RWPE2 (cell line): ENCODE measurements around the gene C1QTNF8.

Source experiments
- ATAC-seq: fragments of 200-7000 bp; cut with Tn5 transposase; 3 replicates; pipeline ENCODE4 v1.9.1; 2021; ENCODE audit warnings: low read depth
- DNase-seq: peaks from one replicate; pipeline ENCODE4 v3.0.0-alpha.2; 2020; ENCODE audit warnings: low spot score
- H3K27ac ChIP-seq: fragments of 450-650 bp; 2 replicates; pipeline ENCODE4 v1.5.1; 2017; ENCODE audit warnings: mild to moderate bottlenecking; ENCODE audit not compliant: poor library complexity, severe bottlenecking
- H3K27me3 ChIP-seq: fragments of 250-450 bp; sonication (Bioruptor Pico); 2 replicates; pipeline ENCODE4 v1.5.1; 2021; ENCODE audit warnings: mild to moderate bottlenecking, moderate library complexity; ENCODE audit not compliant: insufficient read depth, poor library complexity, severe bottlenecking
- H3K36me3 ChIP-seq: fragments of 250-450 bp; sonication (Bioruptor Pico); 2 replicates; pipeline ENCODE4 v1.5.1; 2020; ENCODE audit warnings: low read depth, mild to moderate bottlenecking, moderate library complexity
- H3K4me1 ChIP-seq: fragments of 250-450 bp; sonication (Bioruptor Pico); 2 replicates; pipeline ENCODE4 v1.5.1; 2021; ENCODE audit warnings: mild to moderate bottlenecking, moderate library complexity; ENCODE audit not compliant: insufficient read depth, poor library complexity, severe bottlenecking
- H3K4me3 ChIP-seq: fragments of 250-450 bp; sonication (Bioruptor Pico); 2 replicates; pipeline ENCODE4 v1.5.1; 2021; ENCODE audit warnings: mild to moderate bottlenecking, moderate library complexity; ENCODE audit not compliant: severe bottlenecking
- H3K9me3 ChIP-seq: fragments of 250-450 bp; sonication (Bioruptor Pico); 2 replicates; pipeline ENCODE4 v1.5.1; 2021; ENCODE audit warnings: mild to moderate bottlenecking, moderate library complexity; ENCODE audit not compliant: severe bottlenecking
- CTCF ChIP-seq: fragments of 450-650 bp; IDR thresholded peaks from one replicate; pipeline ENCODE4 v1.5.1; 2017; ENCODE audit warnings: mild to moderate bottlenecking, moderate library complexity; ENCODE audit not compliant: poor library complexity, severe bottlenecking

C1QTNF8 gene

GRCh38 chr16:1124291-1124690, 28.2 kb upstream of the C1QTNF8 start:
- no peak for TF ChIP-seq CTCF

GRCh38 chr16:1123525-1124230, 27.6 kb upstream of the C1QTNF8 start:
- ATAC-seq (no peak), DNase-seq (no peak)
- peaks cover 8% of the 10 kb centered on the region for H3K27me3 ChIP-seq
- H3K4me3 ChIP-seq, result no peak overlapping the region
- H3K27ac ChIP-seq, result no peak overlapping the region
- H3K36me3 ChIP-seq, result no peaks in the 10 kb centered on the region
- no peaks in the 10 kb centered on the region for H3K4me1 ChIP-seq
- H3K9me3 ChIP-seq, result no peaks in the 10 kb centered on the region
- TF ChIP-seq CTCF, result no peak

More at GRCh38 chr16:1124291-1124690, 28.2 kb upstream of the C1QTNF8 start:
- Histone ChIP-seq H3K36me3 (no peaks in the 10 kb centered on the region), H3K27ac (no peak overlapping the region), H3K4me3 (no peak overlapping the region), H3K27me3 (peaks cover 8% of the 10 kb centered on the region), H3K9me3 (no peaks in the 10 kb centered on the region), H3K4me1 (no peaks in the 10 kb centered on the region)
- DNase-seq, result no peak
- no peak for ATAC-seq

GRCh38 chr16:1122398-1122765, 26.3 kb upstream of the C1QTNF8 start:
- TF ChIP-seq CTCF, result no peak
- Histone ChIP-seq H3K9me3 (no peaks in the 10 kb centered on the region), H3K27me3 (peaks cover 8% of the 10 kb centered on the region), H3K36me3 (no peaks in the 10 kb centered on the region), H3K4me1 (no peaks in the 10 kb centered on the region), H3K4me3 (no peak overlapping the region), H3K27ac (no peak overlapping the region)
- no peak for DNase-seq
- ATAC-seq, result no peak

- ATAC-seq (no peak), DNase-seq (no peak)
- no peak for TF ChIP-seq CTCF
- Histone ChIP-seq H3K4me1 (no peaks in the 10 kb centered on the region), H3K36me3 (no peaks in the 10 kb centered on the region), H3K27me3 (peaks cover 8% of the 10 kb centered on the region), H3K27ac (no peak overlapping the region), H3K9me3 (no peaks in the 10 kb centered on the region), H3K4me3 (no peak overlapping the region)
Measured at GRCh38 chr16:1121601-1122397, 25.8 kb upstream of the C1QTNF8 start.

- ATAC-seq, result no peak
- H3K27me3 ChIP-seq, result peaks cover 8% of the 10 kb centered on the region
- H3K9me3 ChIP-seq, result no peaks in the 10 kb centered on the region
- H3K4me1 ChIP-seq, result no peaks in the 10 kb centered on the region
- TF ChIP-seq CTCF, result no peak
- DNase-seq, result no peak
- no peak overlapping the region for H3K27ac ChIP-seq
- H3K4me3 ChIP-seq, result no peak overlapping the region
- no peaks in the 10 kb centered on the region for H3K36me3 ChIP-seq
Measured at GRCh38 chr16:1121009-1121408, 25.0 kb upstream of the C1QTNF8 start.
